SJCRH30 (cell line): ENCODE measurements around the gene SSBP3. TPM values are rescaled to one million over a fixed set of nuclear protein-coding genes. Genes with fewer than 3 reads are reported as not detected.

Source experiments
- DNase-seq, 2 experiments: peaks; one replicate each; pipeline ENCODE4 v3.0.0-alpha.2; 2015 to 2020
- H3K27ac ChIP-seq: fragments of 250-450 bp; sonication (Bioruptor Pico); 2 replicates; pipeline ENCODE4 v1.5.1; 2020; ENCODE audit warnings: mild to moderate bottlenecking, moderate library complexity
- H3K27me3 ChIP-seq: fragments of 250-450 bp; sonication (Bioruptor Pico); 2 replicates; pipeline ENCODE4 v1.5.1; 2020; ENCODE audit warnings: mild to moderate bottlenecking, moderate library complexity
- H3K36me3 ChIP-seq: fragments of 250-450 bp; sonication (Bioruptor Pico); 2 replicates; pipeline ENCODE4 v1.5.1; 2020; ENCODE audit warnings: mild to moderate bottlenecking, moderate library complexity
- H3K4me1 ChIP-seq: fragments of 250-450 bp; sonication (Bioruptor Pico); 2 replicates; pipeline ENCODE4 v1.5.1; 2020; ENCODE audit warnings: mild to moderate bottlenecking, moderate library complexity
- H3K4me3 ChIP-seq: fragments of 250-450 bp; sonication (Bioruptor Pico); 2 replicates; pipeline ENCODE4 v1.5.1; 2020; ENCODE audit warnings: mild to moderate bottlenecking, moderate library complexity
- H3K9me3 ChIP-seq: fragments of 250-450 bp; sonication (Bioruptor Pico); replicated peaks from 2 replicates; pipeline ENCODE4 v1.5.1; 2020; ENCODE audit warnings: mild to moderate bottlenecking, moderate library complexity
- total RNA-seq: library from RNA; depleted of rRNA; stranded (reverse); fragments of >200 nt; shearing (Covaris generic); gene quantifications from 2 replicates; pipeline ENCODE4 v1.2.3, GENCODE V29; 2014

SSBP3 gene
- total RNA-seq, 1 experiment from 2014 or later: 32.1 TPM

GRCh38 chr1:54287176-54287650 lies 119.0 kb downstream of the SSBP3 start:
- Histone ChIP-seq H3K36me3 (no peaks in the 10 kb centered on the region), H3K27ac (peak overlapping the region; percentile 14; the same call in 1 of the 2 replicates), H3K4me3 (no peak overlapping the region), H3K27me3 (no peaks in the 10 kb centered on the region), H3K4me1 (peaks cover 18% of the 10 kb centered on the region), H3K9me3 (no peaks in the 10 kb centered on the region)
- peak; percentile 65 to 71 for DNase-seq

- H3K9me3 ChIP-seq: no peaks in the 10 kb centered on the region
- no peak for DNase-seq
- H3K4me3 ChIP-seq: no peak overlapping the region
- H3K27ac ChIP-seq: no peak overlapping the region
- H3K27me3 ChIP-seq: no peaks in the 10 kb centered on the region
- no peaks in the 10 kb centered on the region for H3K36me3 ChIP-seq
- peaks cover 18% of the 10 kb centered on the region for H3K4me1 ChIP-seq
Observed at GRCh38 chr1:54285815-54286345, 120.3 kb downstream of the SSBP3 start.

- no peak overlapping the region for H3K27ac ChIP-seq
- H3K27me3 ChIP-seq: no peaks in the 10 kb centered on the region
- H3K36me3 ChIP-seq: no peaks in the 10 kb centered on the region; the same call in 1 of the 2 replicates
- no peak overlapping the region for H3K4me3 ChIP-seq
- H3K9me3 ChIP-seq: no peaks in the 10 kb centered on the region
- peaks cover 18% of the 10 kb centered on the region for H3K4me1 ChIP-seq
- DNase-seq: no peak
Observed at GRCh38 chr1:54284781-54285529, 121.2 kb downstream of the SSBP3 start.

GRCh38 chr1:54283635-54284385 lies 122.4 kb downstream of the SSBP3 start:
- Histone ChIP-seq H3K27ac (no peak overlapping the region), H3K9me3 (no peaks in the 10 kb centered on the region), H3K36me3 (no peaks in the 10 kb centered on the region; the same call in 1 of the 2 replicates), H3K4me3 (no peak overlapping the region), H3K4me1 (peaks cover 18% of the 10 kb centered on the region), H3K27me3 (no peaks in the 10 kb centered on the region)
- DNase-seq: no peak

- H3K4me3 ChIP-seq: no peak overlapping the region
- no peaks in the 10 kb centered on the region for H3K27me3 ChIP-seq
- H3K36me3 ChIP-seq: no peaks in the 10 kb centered on the region; the same call in 1 of the 2 replicates
- no peak for DNase-seq
- no peaks in the 10 kb centered on the region for H3K9me3 ChIP-seq
- no peak overlapping the region for H3K27ac ChIP-seq
- peaks cover 8% of the 10 kb centered on the region for H3K4me1 ChIP-seq
Observed at GRCh38 chr1:54282101-54282847, 123.9 kb downstream of the SSBP3 start.

GRCh38 chr1:54280651-54281050 lies 125.5 kb downstream of the SSBP3 start:
- Histone ChIP-seq H3K36me3 (no peaks in the 10 kb centered on the region; the same call in 1 of the 2 replicates), H3K4me1 (no peaks in the 10 kb centered on the region), H3K9me3 (no peaks in the 10 kb centered on the region), H3K27ac (no peak overlapping the region), H3K27me3 (no peaks in the 10 kb centered on the region), H3K4me3 (no peak overlapping the region)
- DNase-seq: no peak

DNA sequence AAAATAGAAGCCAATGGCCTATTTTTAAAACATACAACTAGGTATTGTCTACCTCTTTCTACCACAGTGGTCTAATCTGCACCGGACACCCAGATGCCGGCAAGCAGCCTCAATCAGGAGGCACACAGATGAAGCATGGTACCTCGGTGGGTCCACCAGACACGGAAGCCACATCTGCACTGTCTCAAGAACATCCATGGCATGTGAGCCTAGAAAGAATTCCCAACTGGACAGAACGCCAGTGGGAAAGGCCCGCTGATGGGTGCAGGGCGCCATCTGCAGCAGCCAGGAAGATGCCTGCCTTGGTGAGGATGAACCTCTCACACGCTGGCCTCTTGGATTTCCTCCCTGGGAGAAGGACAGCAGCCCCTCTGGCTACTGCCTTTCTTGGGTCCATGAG lies 126.7 kb downstream of the SSBP3 start:
- Histone ChIP-seq H3K4me3 (no peak overlapping the region), H3K4me1 (peaks cover 2% of the 10 kb centered on the region; the same call in 1 of the 2 replicates)

GRCh38 chr1:54278941-54279422 lies 127.2 kb downstream of the SSBP3 start:
- no peak overlapping the region for H3K27ac ChIP-seq
- H3K4me3 ChIP-seq: no peak overlapping the region

More for the DNA sequence above, 126.7 kb downstream of the SSBP3 start:
- no peak for DNase-seq
- H3K9me3 ChIP-seq: no peaks in the 10 kb centered on the region
- H3K27ac ChIP-seq: no peak overlapping the region
- H3K36me3 ChIP-seq: no peaks in the 10 kb centered on the region; the same call in 1 of the 2 replicates
- H3K27me3 ChIP-seq: no peaks in the 10 kb centered on the region

GRCh38 chr1:54277451-54278341 lies 128.5 kb downstream of the SSBP3 start:
- H3K27ac ChIP-seq: no peak overlapping the region
- H3K36me3 ChIP-seq: no peaks in the 10 kb centered on the region; the same call in 1 of the 2 replicates
- no peak for DNase-seq
- H3K9me3 ChIP-seq: no peaks in the 10 kb centered on the region
- H3K4me3 ChIP-seq: no peak overlapping the region
- no peaks in the 10 kb centered on the region for H3K27me3 ChIP-seq
- H3K4me1 ChIP-seq: peaks cover 15% of the 10 kb centered on the region

More at GRCh38 chr1:54278941-54279422, 127.2 kb downstream of the SSBP3 start:
- Histone ChIP-seq H3K36me3 (no peaks in the 10 kb centered on the region; the same call in 1 of the 2 replicates), H3K4me1 (peaks cover 5% of the 10 kb centered on the region), H3K27me3 (no peaks in the 10 kb centered on the region), H3K9me3 (no peaks in the 10 kb centered on the region)
- no peak for DNase-seq

- Histone ChIP-seq H3K27ac (no peak overlapping the region), H3K36me3 (no peaks in the 10 kb centered on the region; the same call in 1 of the 2 replicates), H3K4me3 (no peak overlapping the region), H3K27me3 (no peaks in the 10 kb centered on the region), H3K4me1 (peaks cover 24% of the 10 kb centered on the region), H3K9me3 (no peaks in the 10 kb centered on the region)
- DNase-seq: no peak
Observed at GRCh38 chr1:54276617-54277450, 129.4 kb downstream of the SSBP3 start.

GRCh38 chr1:54275349-54275748 lies 130.8 kb downstream of the SSBP3 start:
- Histone ChIP-seq H3K36me3 (no peaks in the 10 kb centered on the region; the same call in 1 of the 2 replicates), H3K9me3 (no peaks in the 10 kb centered on the region), H3K27me3 (no peaks in the 10 kb centered on the region), H3K4me3 (no peak overlapping the region), H3K27ac (no peak overlapping the region), H3K4me1 (peaks cover 36% of the 10 kb centered on the region)
- no peak for DNase-seq

DNA sequence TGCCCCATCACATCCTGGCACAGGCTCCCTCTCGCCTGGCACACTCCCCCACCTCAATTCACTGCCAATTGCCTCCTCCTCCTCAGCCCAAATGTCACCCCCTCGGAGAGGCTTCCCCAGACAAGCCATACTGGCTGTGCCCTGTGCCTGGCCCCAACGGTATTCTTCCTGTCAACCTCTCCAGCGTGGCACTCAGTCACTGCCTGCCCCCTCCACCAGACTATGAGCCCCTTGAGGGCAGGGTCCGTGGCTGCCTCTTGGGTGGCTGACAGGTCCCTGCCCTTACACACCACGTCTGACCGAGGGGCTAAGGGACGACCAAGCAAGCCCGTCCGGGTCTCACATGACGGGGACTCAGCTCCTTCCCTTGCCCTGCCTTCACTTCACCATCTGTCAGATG lies 131.3 kb downstream of the SSBP3 start:
- Histone ChIP-seq H3K36me3 (no peaks in the 10 kb centered on the region; the same call in 1 of the 2 replicates), H3K4me1 (peaks cover 36% of the 10 kb centered on the region), H3K9me3 (no peaks in the 10 kb centered on the region), H3K4me3 (no peak overlapping the region), H3K27ac (no peak overlapping the region), H3K27me3 (no peaks in the 10 kb centered on the region)
- no peak for DNase-seq

- no peak for DNase-seq
- Histone ChIP-seq H3K36me3 (no peaks in the 10 kb centered on the region), H3K4me3 (no peak overlapping the region), H3K9me3 (no peaks in the 10 kb centered on the region), H3K27ac (no peak overlapping the region), H3K4me1 (peaks cover 40% of the 10 kb centered on the region), H3K27me3 (no peaks in the 10 kb centered on the region)
Observed at GRCh38 chr1:54274448-54274847, 131.7 kb downstream of the SSBP3 start.
